ENCODE data around the gene ESYT1. TPM values are rescaled to one million over a fixed set of nuclear protein-coding genes. Genes with fewer than 3 reads are reported as not detected.

The ESYT1 gene
- total and polyA plus RNA-seq, 7 experiments from 2014 or later = 121 to 353 (median 244) TPM

DNA sequence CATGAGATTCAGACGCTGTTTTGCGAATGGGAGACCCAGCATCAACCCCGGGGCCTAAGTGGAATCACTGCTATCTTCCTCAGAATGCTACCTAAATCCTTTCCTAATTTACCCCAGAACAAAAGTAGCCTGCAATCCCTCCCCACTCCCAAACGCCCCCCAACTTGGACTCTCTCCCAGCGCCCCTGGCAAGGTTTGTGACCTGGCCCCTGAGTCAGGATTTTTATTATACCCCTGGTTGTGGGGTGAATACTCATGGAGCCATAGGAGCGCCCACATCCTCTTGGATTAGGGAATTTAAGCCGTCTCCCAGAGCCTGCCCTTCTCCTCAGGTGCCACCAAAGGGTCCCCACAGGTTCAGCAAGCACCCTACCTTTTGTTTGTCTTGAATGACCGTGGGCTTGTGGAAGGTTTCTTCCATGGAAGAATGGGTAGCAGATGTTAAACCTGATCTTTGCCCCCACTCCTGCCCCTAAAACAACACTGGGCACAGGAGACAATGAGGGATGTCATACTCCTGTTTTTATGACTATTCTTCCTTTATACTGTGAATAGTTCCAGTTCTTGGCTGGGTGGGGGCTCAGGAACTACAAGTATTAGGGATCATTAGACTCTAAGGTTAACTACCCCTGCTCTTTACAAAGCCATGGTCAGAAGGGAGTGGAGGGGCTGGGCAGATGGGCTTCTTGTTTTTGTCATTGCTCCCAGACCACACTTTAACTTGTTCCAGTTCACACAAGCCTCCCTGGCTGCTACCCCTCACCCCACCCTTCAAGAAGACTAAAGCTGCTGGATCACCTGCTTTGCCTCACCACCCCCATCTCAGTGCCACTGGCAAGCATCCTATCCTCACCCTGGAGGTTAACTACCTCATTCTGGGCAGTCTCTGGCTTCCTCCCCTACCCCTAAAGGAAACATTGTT, 24.9 kb downstream of the ESYT1 start:
- H3K9me3 Mint-ChIP-seq = no peaks in the 10 kb centered on the region
- DNase-seq (no peak), ATAC-seq (no peak)
- peaks cover 0 to 19% (median 0%) of the 10 kb centered on the region in 5 donors for H3K36me3 Mint-ChIP-seq
- ChIA-PET CTCF (no interaction called here), POLR2A (interaction anchor here (0.7 to 12.7 kb wide), 4 partner anchors 25 to 41 kb away, joined by 3 to 161 read pairs (median 16); partner anchors contain the start of genes ESYT1 and SMARCC2)
- peaks cover 17 to 57% (median 42%) of the 10 kb centered on the region in 7 donors for H3K4me1 Mint-ChIP-seq
- H3K4me3 Mint-ChIP-seq = peak overlapping the region; percentile 80 to 96 (median 92)
- intact Hi-C loops (cut with micrococcal nuclease) = loop anchor here (1.0 to 5.0 kb wide), 13 partner anchors 7 to 1694 kb away; partner anchors contain the start of genes ZC3H10 (in 2 of the 2), CS (in 1 of the 2), CTDSP2 (in 1 of the 2) and ESYT1 (in 1 of the 2)
- Histone ChIP-seq H3K27ac (ENCODE audit: low read depth, low read length) (peak overlapping the region; percentile 80), H3K36me3 (ENCODE audit: control insufficient read depth in 2 of 3, insufficient read depth in 3 of 3, low read length in 3 of 3) (peaks cover 0 to 4% (median 0%) of the 10 kb centered on the region in 3 experiments), H3K4me1 (ENCODE audit: control insufficient read depth in 2 of 2, insufficient read depth in 2 of 2, low read length in 2 of 2) (peaks cover 25 to 26% of the 10 kb centered on the region in 2 donors), H3K4me3 (ENCODE audit: low read length) (peak overlapping the region; percentile 86), H3K27me3 (ENCODE audit: control insufficient read depth in 2 of 2, insufficient read depth in 2 of 2, low read length in 2 of 2) (no peaks in the 10 kb centered on the region), H3K9me3 (ENCODE audit: control insufficient read depth in 2 of 3, low read length in 3 of 3) (no peaks in the 10 kb centered on the region)
- no peaks in the 10 kb centered on the region for H3K27me3 Mint-ChIP-seq
- H3K27ac Mint-ChIP-seq = peak overlapping the region; percentile 84 to 99 (median 97)

- no peaks in the 10 kb centered on the region for H3K9me3 ChIP-seq (ENCODE audit: control insufficient read depth in 2 of 3, low read length in 3 of 3)
- no peak overlapping the region for H3K27ac ChIP-seq (ENCODE audit: low read depth, low read length)
- Mint-ChIP-seq H3K4me1 (peaks cover 18 to 57% (median 42%) of the 10 kb centered on the region in 7 donors), H3K27ac (peak overlapping the region in 2 of 9 donors; percentile 70 to 71), H3K27me3 (no peaks in the 10 kb centered on the region), H3K9me3 (no peaks in the 10 kb centered on the region), H3K4me3 (peak overlapping the region in 5 of 10 donors; percentile 68 to 96 (median 91)), H3K36me3 (peaks cover 0 to 23% (median 0%) of the 10 kb centered on the region in 5 donors)
- intact Hi-C loops (cut with micrococcal nuclease) = loop anchor here (5.0 kb wide), 3 partner anchors 69 to 1694 kb away; partner anchors contain the start of genes CTDSP2 (in 1 of the 2), NABP2 (in 1 of the 2), PYM1 (in 1 of the 2) and RNF41 (in 1 of the 2)
- H3K4me3 ChIP-seq (ENCODE audit: low read length) = no peak overlapping the region
- CTCF ChIA-PET = no interaction called here
- DNase-seq (no peak), ATAC-seq (no peak)
- H3K36me3 ChIP-seq (ENCODE audit: control insufficient read depth in 2 of 3, insufficient read depth in 3 of 3, low read length in 3 of 3) = peaks cover 0 to 7% (median 0%) of the 10 kb centered on the region in 3 experiments
- H3K27me3 ChIP-seq (ENCODE audit: control insufficient read depth in 2 of 2, insufficient read depth in 2 of 2, low read length in 2 of 2) = no peaks in the 10 kb centered on the region
- POLR2A ChIA-PET = interaction anchor here (0.7 to 12.7 kb wide), 5 partner anchors 16 to 41 kb away, joined by 3 to 161 read pairs (median 3); partner anchors contain the start of genes ESYT1 and SMARCC2
- peaks cover 25 to 26% of the 10 kb centered on the region in 2 donors for H3K4me1 ChIP-seq (ENCODE audit: control insufficient read depth in 2 of 2, insufficient read depth in 2 of 2, low read length in 2 of 2)
Measured at GRCh38 chr12:56153678-56154065, 25.6 kb downstream of the ESYT1 start.

DNA sequence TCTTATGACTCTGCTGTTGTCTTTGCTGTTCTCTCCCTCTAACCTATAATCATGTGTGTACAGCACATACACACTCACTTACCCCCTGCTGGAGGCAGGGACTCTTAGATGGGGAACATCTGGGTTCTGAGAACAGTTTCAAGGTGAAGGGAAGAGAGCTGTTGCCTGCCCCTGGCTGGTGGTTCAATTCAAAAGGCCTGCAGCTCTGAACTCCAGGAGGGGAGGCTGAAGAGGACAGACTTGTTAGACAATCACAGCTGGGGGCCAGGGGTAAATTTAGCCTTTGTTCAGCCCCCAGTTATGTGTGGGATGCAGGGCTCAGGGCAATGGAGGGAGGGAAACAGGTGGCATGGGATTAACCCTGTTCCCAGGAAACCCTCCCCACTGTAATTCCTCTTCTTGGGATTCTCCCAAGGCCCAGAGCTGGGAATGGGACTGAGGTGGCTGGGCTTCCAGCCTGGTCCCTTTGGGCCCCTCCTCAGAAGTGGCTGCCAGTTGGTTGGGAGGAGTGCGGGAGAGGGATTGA, 26.2 kb downstream of the ESYT1 start:
- H3K27me3 Mint-ChIP-seq = no peaks in the 10 kb centered on the region
- ChIA-PET POLR2A (interaction anchor here (1.0 to 12.7 kb wide), 6 partner anchors 16 to 50 kb away, joined by 3 to 161 read pairs (median 4); partner anchors contain the start of genes ESYT1, PA2G4 and SMARCC2), CTCF (interaction anchor here (0.6 kb wide), 1 partner anchor 198 kb away, joined by 4 read pairs; no protein-coding TSS in a partner anchor)
- H3K4me3 Mint-ChIP-seq = peak overlapping the region in 2 of 10 donors; percentile 32 to 68
- H3K36me3 ChIP-seq (ENCODE audit: control insufficient read depth in 2 of 3, insufficient read depth in 3 of 3, low read length in 3 of 3) = peaks cover 0 to 7% (median 0%) of the 10 kb centered on the region in 3 experiments
- no peak overlapping the region for H3K27ac ChIP-seq (ENCODE audit: low read depth, low read length)
- H3K27ac Mint-ChIP-seq = peak overlapping the region in 1 of 9 donors; percentile 51
- H3K9me3 ChIP-seq (ENCODE audit: control insufficient read depth in 2 of 3, low read length in 3 of 3) = no peaks in the 10 kb centered on the region
- H3K27me3 ChIP-seq (ENCODE audit: control insufficient read depth in 2 of 2, insufficient read depth in 2 of 2, low read length in 2 of 2) = no peaks in the 10 kb centered on the region
- H3K4me1 ChIP-seq (ENCODE audit: control insufficient read depth in 2 of 2, insufficient read depth in 2 of 2, low read length in 2 of 2) = peaks cover 25 to 26% of the 10 kb centered on the region in 2 donors
- H3K36me3 Mint-ChIP-seq = peaks cover 0 to 29% (median 0%) of the 10 kb centered on the region in 5 donors
- peaks cover 24 to 63% (median 48%) of the 10 kb centered on the region in 7 donors for H3K4me1 Mint-ChIP-seq
- H3K4me3 ChIP-seq (ENCODE audit: low read length) = no peak overlapping the region
- no peak for DNase-seq
- intact Hi-C loops (cut with micrococcal nuclease) = loop anchor here (5.0 kb wide), 3 partner anchors 68 to 1693 kb away; partner anchors contain the start of genes CTDSP2 (in 1 of the 2), NABP2 (in 1 of the 2), PYM1 (in 1 of the 2) and RNF41 (in 1 of the 2)
- no peak for ATAC-seq
- no peaks in the 10 kb centered on the region for H3K9me3 Mint-ChIP-seq

- peak overlapping the region in 2 of 9 donors; percentile 10 to 31 for H3K27ac Mint-ChIP-seq
- H3K4me3 Mint-ChIP-seq = peak overlapping the region in 2 of 10 donors; percentile 32 to 56
- Histone ChIP-seq H3K4me1 (ENCODE audit: control insufficient read depth in 2 of 2, insufficient read depth in 2 of 2, low read length in 2 of 2) (peaks cover 29 to 31% of the 10 kb centered on the region in 2 donors), H3K27ac (ENCODE audit: low read depth, low read length) (no peak overlapping the region), H3K9me3 (ENCODE audit: control insufficient read depth in 2 of 3, low read length in 3 of 3) (no peaks in the 10 kb centered on the region), H3K36me3 (ENCODE audit: control insufficient read depth in 2 of 3, insufficient read depth in 3 of 3, low read length in 3 of 3) (peaks cover 0 to 7% (median 0%) of the 10 kb centered on the region in 3 experiments), H3K4me3 (ENCODE audit: low read length) (no peak overlapping the region), H3K27me3 (ENCODE audit: control insufficient read depth in 2 of 2, insufficient read depth in 2 of 2, low read length in 2 of 2) (no peaks in the 10 kb centered on the region)
- H3K27me3 Mint-ChIP-seq = no peaks in the 10 kb centered on the region
- intact Hi-C loops (cut with micrococcal nuclease) = loop anchor here (5.0 kb wide), 4 partner anchors 67 to 1692 kb away; partner anchors contain the start of genes CTDSP2 (in 1 of the 2), NABP2 (in 1 of the 2), PYM1 (in 1 of the 2) and RAB5B (in 1 of the 2)
- peaks cover 29 to 64% (median 54%) of the 10 kb centered on the region in 7 donors for H3K4me1 Mint-ChIP-seq
- no peak for DNase-seq
- peaks cover 0 to 31% (median under 1%) of the 10 kb centered on the region in 5 donors for H3K36me3 Mint-ChIP-seq
- POLR2A ChIA-PET = interaction anchor here (0.5 to 12.7 kb wide), 9 partner anchors 10 to 139 kb away, joined by 3 to 161 read pairs (median 4); partner anchors contain the start of genes ESYT1, PA2G4 and SMARCC2
- ATAC-seq = no peak
- CTCF ChIA-PET = interaction anchor here (0.6 kb wide), 1 partner anchor 199 kb away, joined by 4 read pairs; no protein-coding TSS in a partner anchor
- H3K9me3 Mint-ChIP-seq = no peaks in the 10 kb centered on the region
Measured at GRCh38 chr12:56154818-56155217, 26.8 kb downstream of the ESYT1 start.

GRCh38 chr12:56155256-56155845, 27.3 kb downstream of the ESYT1 start:
- Mint-ChIP-seq H3K27ac (peak overlapping the region in 3 of 9 donors; percentile 10 to 65 (median 31)), H3K4me1 (peaks cover 31 to 64% (median 55%) of the 10 kb centered on the region in 7 donors), H3K9me3 (no peaks in the 10 kb centered on the region), H3K4me3 (peak overlapping the region in 9 of 10 donors; percentile 0 to 56 (median 41)), H3K36me3 (peaks cover 0 to 34% (median 6%) of the 10 kb centered on the region in 5 donors), H3K27me3 (no peaks in the 10 kb centered on the region)
- Histone ChIP-seq H3K36me3 (ENCODE audit: control insufficient read depth in 2 of 3, insufficient read depth in 3 of 3, low read length in 3 of 3) (peaks cover 0 to 9% (median 0%) of the 10 kb centered on the region in 3 experiments), H3K4me1 (ENCODE audit: control insufficient read depth in 2 of 2, insufficient read depth in 2 of 2, low read length in 2 of 2) (peaks cover 35 to 36% of the 10 kb centered on the region in 2 donors), H3K4me3 (ENCODE audit: low read length) (no peak overlapping the region), H3K27ac (ENCODE audit: low read depth, low read length) (no peak overlapping the region), H3K27me3 (ENCODE audit: control insufficient read depth in 2 of 2, insufficient read depth in 2 of 2, low read length in 2 of 2) (no peaks in the 10 kb centered on the region), H3K9me3 (ENCODE audit: control insufficient read depth in 2 of 3, low read length in 3 of 3) (no peaks in the 10 kb centered on the region)
- intact Hi-C loops (cut with micrococcal nuclease) = loop anchor here in 1 of 2 donors (5.0 kb wide), 1 partner anchor 183 kb away; the partner anchor contains the start of gene RAB5B
- ATAC-seq (no peak), DNase-seq (no peak)
- CTCF ChIA-PET = interaction anchor here (0.7 to 1.8 kb wide), 4 partner anchors 26 to 176 kb away, joined by 3 to 7 read pairs (median 4); partner anchors contain the start of genes SMARCC2 and ZC3H10
- POLR2A ChIA-PET = interaction anchor here (0.5 to 12.7 kb wide), 7 partner anchors 9 to 140 kb away, joined by 3 to 161 read pairs (median 4); partner anchors contain the start of genes ESYT1, PA2G4 and SMARCC2

Measured in naive thymus-derived CD4-positive, alpha-beta T cell (primary cell).